ENCODE data around the gene RASD2.

RASD2 gene

GRCh38 chr22:35568751-35569739 lies 28.4 kb downstream of the RASD2 start:
- Histone ChIP-seq H3K9me3 (ENCODE audit: control insufficient read depth in 2 of 2, low read length in 2 of 2) (no peaks in the 10 kb centered on the region), H3K4me3 (ENCODE audit: low read length in 2 of 2) (no peak overlapping the region), H3K9ac (ENCODE audit: low read depth in 1 of 2, low read length in 2 of 2) (no peak overlapping the region), H3K27ac (ENCODE audit: low read depth in 2 of 2, low read length in 2 of 2) (no peak overlapping the region), H3K36me3 (ENCODE audit: control insufficient read depth in 2 of 2, insufficient read depth in 2 of 2, low read length in 2 of 2) (no peaks in the 10 kb centered on the region), H3K4me1 (ENCODE audit: control insufficient read depth in 2 of 2, insufficient read depth in 2 of 2, low read length in 2 of 2) (no peaks in the 10 kb centered on the region), H3K27me3 (ENCODE audit: control insufficient read depth in 2 of 2, insufficient read depth in 2 of 2, low read length in 2 of 2) (no peaks in the 10 kb centered on the region)

- no peaks in the 10 kb centered on the region for H3K36me3 ChIP-seq (ENCODE audit: control insufficient read depth in 2 of 2, insufficient read depth in 2 of 2, low read length in 2 of 2)
- H3K4me3 ChIP-seq (ENCODE audit: low read length in 2 of 2): no peak overlapping the region
- no peaks in the 10 kb centered on the region for H3K4me1 ChIP-seq (ENCODE audit: control insufficient read depth in 2 of 2, insufficient read depth in 2 of 2, low read length in 2 of 2)
- no peak overlapping the region for H3K9ac ChIP-seq (ENCODE audit: low read depth in 1 of 2, low read length in 2 of 2)
- H3K27ac ChIP-seq (ENCODE audit: low read depth in 2 of 2, low read length in 2 of 2): no peak overlapping the region
- no peaks in the 10 kb centered on the region for H3K9me3 ChIP-seq (ENCODE audit: control insufficient read depth in 2 of 2, low read length in 2 of 2)
- no peaks in the 10 kb centered on the region for H3K27me3 ChIP-seq (ENCODE audit: control insufficient read depth in 2 of 2, insufficient read depth in 2 of 2, low read length in 2 of 2)
These were observed 29.3 kb downstream of the RASD2 start for GRCh38 chr22:35569916-35570315.

- Histone ChIP-seq H3K9me3 (ENCODE audit: control insufficient read depth in 2 of 2, low read length in 2 of 2) (no peaks in the 10 kb centered on the region), H3K4me1 (ENCODE audit: control insufficient read depth in 2 of 2, insufficient read depth in 2 of 2, low read length in 2 of 2) (no peaks in the 10 kb centered on the region), H3K27ac (ENCODE audit: low read depth in 2 of 2, low read length in 2 of 2) (no peak overlapping the region), H3K36me3 (ENCODE audit: control insufficient read depth in 2 of 2, insufficient read depth in 2 of 2, low read length in 2 of 2) (no peaks in the 10 kb centered on the region), H3K9ac (ENCODE audit: low read depth in 1 of 2, low read length in 2 of 2) (no peak overlapping the region), H3K4me3 (ENCODE audit: low read length in 2 of 2) (no peak overlapping the region), H3K27me3 (ENCODE audit: control insufficient read depth in 2 of 2, insufficient read depth in 2 of 2, low read length in 2 of 2) (no peaks in the 10 kb centered on the region)
These were observed 30.1 kb downstream of the RASD2 start for GRCh38 chr22:35570686-35571194.

DNA sequence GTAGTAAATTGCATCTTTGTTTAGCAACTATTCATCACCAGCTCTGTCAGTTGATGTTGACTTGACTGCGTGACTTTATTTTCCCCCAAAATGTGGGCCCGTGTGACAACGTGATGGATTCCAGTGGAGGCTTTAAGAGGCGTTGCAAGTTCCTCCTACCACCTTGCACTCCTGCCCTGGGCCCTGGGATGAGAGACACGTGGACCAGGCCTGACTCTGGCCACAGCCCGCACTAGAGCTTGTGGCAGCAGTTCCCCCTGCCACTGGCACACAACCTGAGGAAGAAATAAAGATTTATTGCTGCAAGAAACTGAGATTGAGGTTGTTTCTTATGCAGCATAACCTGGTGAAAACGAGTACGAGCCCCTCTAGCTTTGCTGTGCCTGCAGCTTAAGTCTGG lies 31.9 kb downstream of the RASD2 start:
- no peaks in the 10 kb centered on the region for H3K36me3 ChIP-seq (ENCODE audit: control insufficient read depth in 2 of 2, insufficient read depth in 2 of 2, low read length in 2 of 2)
- H3K9ac ChIP-seq (ENCODE audit: low read depth in 1 of 2, low read length in 2 of 2): no peak overlapping the region
- no peaks in the 10 kb centered on the region for H3K9me3 ChIP-seq (ENCODE audit: control insufficient read depth in 2 of 2, low read length in 2 of 2)
- H3K4me3 ChIP-seq (ENCODE audit: low read length in 2 of 2): no peak overlapping the region
- H3K4me1 ChIP-seq (ENCODE audit: control insufficient read depth in 2 of 2, insufficient read depth in 2 of 2, low read length in 2 of 2): no peaks in the 10 kb centered on the region
- no peaks in the 10 kb centered on the region for H3K27me3 ChIP-seq (ENCODE audit: control insufficient read depth in 2 of 2, insufficient read depth in 2 of 2, low read length in 2 of 2)
- H3K27ac ChIP-seq (ENCODE audit: low read depth in 2 of 2, low read length in 2 of 2): no peak overlapping the region

- Histone ChIP-seq H3K9ac (ENCODE audit: low read depth in 1 of 2, low read length in 2 of 2) (no peak overlapping the region), H3K27ac (ENCODE audit: low read depth in 2 of 2, low read length in 2 of 2) (no peak overlapping the region), H3K4me1 (ENCODE audit: control insufficient read depth in 2 of 2, insufficient read depth in 2 of 2, low read length in 2 of 2) (peaks cover 0 to 4% of the 10 kb centered on the region in 2 donors)
These were observed 34.6 kb downstream of the RASD2 start for GRCh38 chr22:35575116-35575748.

DNA sequence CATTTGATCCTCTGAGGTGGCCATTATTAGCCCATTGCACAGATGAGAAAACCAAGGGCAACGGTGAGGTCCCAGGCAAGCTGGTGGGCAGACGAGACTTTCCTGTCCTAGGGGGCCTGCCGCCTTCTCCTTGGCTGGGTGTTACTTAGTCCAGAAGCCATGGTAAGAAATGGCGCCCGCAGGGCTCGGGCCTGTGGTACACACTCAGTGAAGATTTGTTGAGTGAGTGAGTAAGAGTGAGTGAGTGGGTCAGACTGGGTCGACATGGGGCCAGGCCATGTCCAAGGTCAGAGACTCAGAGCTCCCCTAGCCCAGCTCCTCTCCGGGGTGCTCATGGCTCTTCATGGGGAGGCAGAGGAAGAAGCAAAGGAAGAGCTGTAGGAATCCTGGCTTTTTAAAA lies 36.0 kb downstream of the RASD2 start:
- Histone ChIP-seq H3K9ac (ENCODE audit: low read depth in 1 of 2, low read length in 2 of 2) (no peak overlapping the region), H3K4me3 (ENCODE audit: low read length in 2 of 2) (no peak overlapping the region), H3K27ac (ENCODE audit: low read depth in 2 of 2, low read length in 2 of 2) (no peak overlapping the region), H3K36me3 (ENCODE audit: control insufficient read depth in 2 of 2, insufficient read depth in 2 of 2, low read length in 2 of 2) (no peaks in the 10 kb centered on the region), H3K9me3 (ENCODE audit: control insufficient read depth in 2 of 2, low read length in 2 of 2) (no peaks in the 10 kb centered on the region), H3K4me1 (ENCODE audit: control insufficient read depth in 2 of 2, insufficient read depth in 2 of 2, low read length in 2 of 2) (peaks cover 0 to 7% of the 10 kb centered on the region in 2 donors), H3K27me3 (ENCODE audit: control insufficient read depth in 2 of 2, insufficient read depth in 2 of 2, low read length in 2 of 2) (no peaks in the 10 kb centered on the region)

More at GRCh38 chr22:35575116-35575748, 34.6 kb downstream of the RASD2 start:
- Histone ChIP-seq H3K9me3 (ENCODE audit: control insufficient read depth in 2 of 2, low read length in 2 of 2) (no peaks in the 10 kb centered on the region), H3K4me3 (ENCODE audit: low read length in 2 of 2) (no peak overlapping the region), H3K36me3 (ENCODE audit: control insufficient read depth in 2 of 2, insufficient read depth in 2 of 2, low read length in 2 of 2) (no peaks in the 10 kb centered on the region), H3K27me3 (ENCODE audit: control insufficient read depth in 2 of 2, insufficient read depth in 2 of 2, low read length in 2 of 2) (no peaks in the 10 kb centered on the region)

DNA sequence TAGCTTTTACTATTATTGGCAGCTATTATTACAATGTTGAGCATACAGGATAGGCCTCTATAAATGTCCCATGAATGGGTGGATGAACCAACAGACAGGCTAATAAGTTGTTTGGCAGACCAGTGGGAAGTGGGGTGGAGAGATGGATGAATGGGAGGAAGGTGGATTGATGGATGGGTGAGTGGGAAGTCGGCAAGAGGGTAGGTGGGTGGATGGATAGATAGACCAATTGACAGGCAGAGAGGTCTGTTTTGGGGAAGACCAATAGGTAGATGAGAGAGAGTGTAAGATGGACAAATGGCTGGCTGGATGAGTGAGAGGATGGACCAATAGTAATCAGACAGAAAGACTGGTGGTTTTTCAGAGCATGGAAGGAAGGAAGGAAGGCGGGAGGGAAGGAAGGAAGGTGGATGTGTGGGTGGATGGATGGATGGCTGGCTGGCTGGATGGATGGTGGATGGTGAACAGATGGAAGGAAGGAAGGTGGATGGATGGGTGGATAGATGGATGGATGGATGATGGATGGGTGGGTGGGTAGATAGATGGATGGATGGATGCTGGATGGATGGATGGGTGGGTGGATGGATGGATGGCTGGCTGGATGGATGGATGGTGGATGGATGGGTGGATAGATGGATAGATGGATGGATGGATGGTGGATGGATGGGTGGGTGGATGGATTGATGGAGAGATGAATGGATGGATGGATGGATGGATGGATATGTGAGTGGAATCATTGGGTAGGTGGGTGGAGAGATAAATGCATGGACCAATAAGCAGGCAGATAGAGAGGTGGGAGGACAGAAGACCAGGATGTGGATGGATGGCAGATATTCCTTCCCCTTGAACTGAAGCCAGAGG lies 37.4 kb downstream of the RASD2 start:
- Histone ChIP-seq H3K4me1 (ENCODE audit: control insufficient read depth in 2 of 2, insufficient read depth in 2 of 2, low read length in 2 of 2) (peaks cover 4 to 13% of the 10 kb centered on the region in 2 donors), H3K4me3 (ENCODE audit: low read length in 2 of 2) (no peak overlapping the region), H3K9me3 (ENCODE audit: control insufficient read depth in 2 of 2, low read length in 2 of 2) (no peaks in the 10 kb centered on the region), H3K36me3 (ENCODE audit: control insufficient read depth in 2 of 2, insufficient read depth in 2 of 2, low read length in 2 of 2) (no peaks in the 10 kb centered on the region), H3K27me3 (ENCODE audit: control insufficient read depth in 2 of 2, insufficient read depth in 2 of 2, low read length in 2 of 2) (no peaks in the 10 kb centered on the region), H3K27ac (ENCODE audit: low read depth in 2 of 2, low read length in 2 of 2) (no peak overlapping the region), H3K9ac (ENCODE audit: low read depth in 1 of 2, low read length in 2 of 2) (no peak overlapping the region)

DNA sequence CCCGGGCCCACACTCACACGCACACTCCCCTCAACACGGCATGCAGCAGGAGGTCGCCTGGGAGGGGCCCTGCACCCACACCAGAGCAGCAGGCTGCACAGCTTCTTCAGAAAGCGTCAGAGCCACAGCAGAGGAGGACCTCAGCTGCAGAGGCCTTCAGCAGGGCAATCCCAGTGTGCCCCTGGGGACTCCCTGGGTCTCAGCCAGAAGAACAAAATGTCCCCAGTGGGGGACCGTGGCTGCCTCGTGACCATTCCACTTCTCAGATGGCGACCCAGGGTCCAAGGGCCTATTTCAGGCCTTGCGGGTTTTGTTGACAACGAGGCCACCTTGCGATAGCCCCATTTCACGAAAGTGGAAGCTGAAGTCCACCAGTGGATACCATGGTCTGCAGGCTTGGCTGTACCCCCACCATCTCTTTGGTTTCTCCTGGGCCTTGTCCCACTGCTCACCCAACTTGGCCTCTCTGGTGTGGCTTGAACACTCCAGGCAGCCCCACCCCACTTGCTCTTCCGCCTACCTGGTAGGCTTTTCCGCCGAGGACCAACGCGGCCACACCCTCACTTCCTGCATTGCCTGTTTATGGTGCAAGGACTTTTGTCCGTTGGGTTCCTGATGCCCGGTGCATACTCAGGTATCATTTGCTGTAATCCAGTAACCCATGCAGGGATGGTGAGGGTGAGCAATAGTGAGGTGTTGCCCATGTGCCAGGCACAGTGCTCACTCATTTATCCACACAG lies 38.4 kb downstream of the RASD2 start:
- H3K4me1 ChIP-seq (ENCODE audit: control insufficient read depth in 2 of 2, insufficient read depth in 2 of 2, low read length in 2 of 2): peaks cover 4 to 14% of the 10 kb centered on the region in 2 donors
- peaks cover 0 to 2% of the 10 kb centered on the region in 2 donors for H3K27me3 ChIP-seq (ENCODE audit: control insufficient read depth in 2 of 2, insufficient read depth in 2 of 2, low read length in 2 of 2)
- H3K9me3 ChIP-seq (ENCODE audit: control insufficient read depth in 2 of 2, low read length in 2 of 2): no peaks in the 10 kb centered on the region
- H3K36me3 ChIP-seq (ENCODE audit: control insufficient read depth in 2 of 2, insufficient read depth in 2 of 2, low read length in 2 of 2): no peaks in the 10 kb centered on the region
- no peak overlapping the region for H3K27ac ChIP-seq (ENCODE audit: low read depth in 2 of 2, low read length in 2 of 2)
- H3K4me3 ChIP-seq (ENCODE audit: low read length in 2 of 2): no peak overlapping the region
- H3K9ac ChIP-seq (ENCODE audit: low read depth in 1 of 2, low read length in 2 of 2): no peak overlapping the region

DNA sequence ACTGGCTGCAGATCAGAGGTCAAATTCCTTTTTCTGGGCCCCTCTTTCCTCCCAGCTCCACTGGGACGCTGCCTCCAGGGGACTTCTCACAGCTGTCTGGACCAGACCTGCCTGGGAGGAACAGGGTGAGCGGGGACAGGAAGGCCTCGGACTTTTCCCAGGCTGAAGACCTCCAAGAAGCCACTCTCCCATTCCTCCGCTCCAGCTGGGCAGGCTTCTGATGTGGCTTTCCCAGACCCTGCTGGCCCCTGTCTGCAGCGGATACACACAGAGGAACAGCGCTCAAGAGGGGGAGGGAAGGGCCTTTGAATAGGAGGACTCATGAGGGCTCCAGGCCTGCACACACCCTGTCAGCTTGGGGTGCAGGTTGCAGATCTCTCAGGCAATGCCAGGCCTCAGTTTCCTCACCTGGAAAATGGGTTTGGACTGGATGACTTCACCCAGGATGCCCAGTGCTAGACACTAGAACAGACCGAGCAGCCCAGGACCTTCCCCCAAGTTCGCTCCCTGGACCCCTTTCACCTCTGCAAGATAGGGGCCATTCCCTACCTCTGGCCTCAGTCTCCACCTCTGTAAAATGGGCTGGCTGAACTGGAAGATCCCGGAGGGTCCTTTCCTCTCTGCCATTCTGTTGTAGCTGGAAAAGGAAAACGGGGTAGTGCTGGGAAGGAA lies 39.9 kb downstream of the RASD2 start:
- no peak overlapping the region for H3K4me3 ChIP-seq (ENCODE audit: low read length in 2 of 2)
- H3K9ac ChIP-seq (ENCODE audit: low read depth in 1 of 2, low read length in 2 of 2): no peak overlapping the region
- no peaks in the 10 kb centered on the region for H3K36me3 ChIP-seq (ENCODE audit: control insufficient read depth in 2 of 2, insufficient read depth in 2 of 2, low read length in 2 of 2)
- H3K27ac ChIP-seq (ENCODE audit: low read depth in 2 of 2, low read length in 2 of 2): no peak overlapping the region
- peaks cover 0 to 2% of the 10 kb centered on the region in 2 donors for H3K27me3 ChIP-seq (ENCODE audit: control insufficient read depth in 2 of 2, insufficient read depth in 2 of 2, low read length in 2 of 2)
- H3K9me3 ChIP-seq (ENCODE audit: control insufficient read depth in 2 of 2, low read length in 2 of 2): no peaks in the 10 kb centered on the region
- peaks cover 4 to 14% of the 10 kb centered on the region in 2 donors for H3K4me1 ChIP-seq (ENCODE audit: control insufficient read depth in 2 of 2, insufficient read depth in 2 of 2, low read length in 2 of 2)

Data from mucosa of rectum (tissue), 2 donors.